LoVo (cell line): Measurements from ENCODE around the gene CLDN2.
"Not testable (repeated sequence)": the region's sequence is repeated elsewhere in the genome, so short reads cannot be mapped to it uniquely, and the experiment has no call there.

Source experiments
- DNase-seq: peaks from one replicate; pipeline ENCODE4 v3.0.0-alpha.2; 2016; ENCODE audit warnings: low spot score

CLDN2 gene

DNA sequence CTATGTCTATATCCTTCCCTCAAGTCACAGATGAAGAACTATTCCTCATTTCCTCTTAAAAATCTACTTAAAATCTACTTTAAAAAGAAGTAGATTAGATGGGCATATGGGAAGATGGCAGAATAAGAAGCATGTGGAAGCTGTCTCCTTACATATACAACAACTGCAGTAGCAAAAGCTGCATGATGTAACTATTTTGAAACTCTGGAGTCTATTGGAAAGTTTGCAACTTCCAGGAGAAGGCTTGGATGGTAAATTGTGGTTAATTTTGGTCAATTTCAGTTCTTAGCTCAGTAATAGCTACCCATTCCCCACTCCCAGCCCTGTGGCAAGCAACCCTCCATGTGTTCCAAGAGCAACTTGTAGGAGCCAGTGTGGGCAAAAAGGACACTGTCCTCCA lies 42.9 kb downstream of the CLDN2 start:
- no peak for DNase-seq

- no peak for DNase-seq
Observed at GRCh38 chrX:106964290-106964689, 44.1 kb downstream of the CLDN2 start.

DNA sequence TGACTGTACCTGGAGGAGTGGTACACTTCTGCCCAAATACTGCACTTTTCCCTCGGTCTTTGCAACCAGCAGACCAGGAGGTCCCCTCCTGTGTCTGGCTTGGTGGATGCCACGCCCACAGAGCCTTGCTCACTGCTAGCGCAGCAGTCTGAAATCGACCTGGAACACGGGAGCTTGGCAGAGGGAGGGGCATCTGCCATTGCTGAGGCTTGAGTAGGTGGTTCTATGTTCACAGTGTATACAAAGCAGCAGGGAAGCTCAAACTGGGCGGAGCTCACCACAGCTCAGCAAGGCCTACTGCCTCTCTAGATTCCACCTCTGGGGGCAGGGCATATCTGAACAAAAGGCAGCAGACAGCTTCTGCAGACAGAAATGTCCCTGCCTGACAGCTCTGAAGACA lies 46.3 kb downstream of the CLDN2 start:
- DNase-seq = not testable (repeated sequence)

DNA sequence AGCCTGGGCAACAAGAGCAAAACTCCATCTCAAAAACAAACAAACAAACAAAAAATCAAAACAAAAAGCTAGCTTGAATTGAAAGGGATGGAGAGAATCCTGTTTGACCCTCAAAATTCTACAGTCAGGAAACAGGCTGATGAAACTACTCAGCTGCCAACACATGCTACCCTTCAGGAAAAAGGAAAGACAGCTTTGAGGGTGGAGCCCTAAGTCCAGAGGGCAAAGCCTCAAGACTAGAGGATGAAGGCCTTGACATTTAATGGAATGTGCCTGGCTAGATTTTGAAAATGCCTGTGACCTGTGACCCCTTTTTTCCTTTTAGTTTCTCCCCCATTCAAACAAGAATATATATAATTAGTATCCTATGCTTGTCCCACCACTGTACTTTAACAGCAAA lies 52.7 kb downstream of the CLDN2 start:
- DNase-seq = no peak

GRCh38 chrX:106973433-106974149 lies 53.4 kb downstream of the CLDN2 start:
- no peak for DNase-seq

DNA sequence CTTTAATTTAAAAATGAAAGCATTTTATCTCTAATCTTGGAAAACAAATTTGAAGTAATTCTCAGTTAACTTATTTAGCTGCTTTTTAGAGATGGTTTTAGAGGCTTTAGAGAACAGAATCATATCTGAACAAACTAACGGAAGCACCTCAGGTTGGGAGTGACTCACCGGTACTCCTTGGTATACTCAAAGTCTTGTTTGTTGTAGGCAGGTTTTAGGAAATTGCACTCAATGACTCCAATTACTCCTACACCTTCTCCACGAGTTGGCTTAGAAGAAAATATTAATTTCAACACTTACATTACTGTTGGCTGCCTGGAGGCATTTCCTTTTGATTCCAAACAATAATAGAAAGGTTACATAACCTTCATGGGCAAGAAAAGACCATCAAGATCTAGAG lies 56.2 kb downstream of the CLDN2 start:
- DNase-seq = no peak
